ENCODE results near the gene DDX11.
"Not testable (repeated sequence)": the region's sequence is repeated elsewhere in the genome, so short reads cannot be mapped to it uniquely, and the experiment has no call there.

The DDX11 gene

GRCh38 chr12:31105668-31106067 lies 32.0 kb downstream of the DDX11 start:
- DNase-seq (ENCODE audit: low read depth in 1 of 2, low spot score in 1 of 2) = no peak
- Histone ChIP-seq H3K27me3 (ENCODE audit: insufficient read depth, poor library complexity, severe bottlenecking) (no peaks in the 10 kb centered on the region), H3K27ac (replicated peaks) (no peak overlapping the region), H3K4me3 (replicated peaks; ENCODE audit: insufficient read depth, low read length) (no peak overlapping the region)
- TF ChIP-seq POLR2AphosphoS5 (IDR thresholded peaks at IDR 0.05; ENCODE audit: low read depth) (0 out of 2 replicates have a peak, but pooled peaks have one; percentile 20), GABPA (IDR thresholded peaks at IDR 0.05; ENCODE audit: low read depth) (no peak)
- TF ChIP-seq, protein P1, sequence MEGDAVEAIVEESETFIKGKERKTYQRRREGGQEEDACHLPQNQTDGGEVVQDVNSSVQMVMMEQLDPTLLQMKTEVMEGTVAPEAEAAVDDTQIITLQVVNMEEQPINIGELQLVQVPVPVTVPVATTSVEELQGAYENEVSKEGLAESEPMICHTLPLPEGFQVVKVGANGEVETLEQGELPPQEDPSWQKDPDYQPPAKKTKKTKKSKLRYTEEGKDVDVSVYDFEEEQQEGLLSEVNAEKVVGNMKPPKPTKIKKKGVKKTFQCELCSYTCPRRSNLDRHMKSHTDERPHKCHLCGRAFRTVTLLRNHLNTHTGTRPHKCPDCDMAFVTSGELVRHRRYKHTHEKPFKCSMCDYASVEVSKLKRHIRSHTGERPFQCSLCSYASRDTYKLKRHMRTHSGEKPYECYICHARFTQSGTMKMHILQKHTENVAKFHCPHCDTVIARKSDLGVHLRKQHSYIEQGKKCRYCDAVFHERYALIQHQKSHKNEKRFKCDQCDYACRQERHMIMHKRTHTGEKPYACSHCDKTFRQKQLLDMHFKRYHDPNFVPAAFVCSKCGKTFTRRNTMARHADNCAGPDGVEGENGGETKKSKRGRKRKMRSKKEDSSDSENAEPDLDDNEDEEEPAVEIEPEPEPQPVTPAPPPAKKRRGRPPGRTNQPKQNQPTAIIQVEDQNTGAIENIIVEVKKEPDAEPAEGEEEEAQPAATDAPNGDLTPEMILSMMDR (IDR thresholded peaks at IDR 0.05; ENCODE audit: insufficient read depth, low read length) = no peak

DNA sequence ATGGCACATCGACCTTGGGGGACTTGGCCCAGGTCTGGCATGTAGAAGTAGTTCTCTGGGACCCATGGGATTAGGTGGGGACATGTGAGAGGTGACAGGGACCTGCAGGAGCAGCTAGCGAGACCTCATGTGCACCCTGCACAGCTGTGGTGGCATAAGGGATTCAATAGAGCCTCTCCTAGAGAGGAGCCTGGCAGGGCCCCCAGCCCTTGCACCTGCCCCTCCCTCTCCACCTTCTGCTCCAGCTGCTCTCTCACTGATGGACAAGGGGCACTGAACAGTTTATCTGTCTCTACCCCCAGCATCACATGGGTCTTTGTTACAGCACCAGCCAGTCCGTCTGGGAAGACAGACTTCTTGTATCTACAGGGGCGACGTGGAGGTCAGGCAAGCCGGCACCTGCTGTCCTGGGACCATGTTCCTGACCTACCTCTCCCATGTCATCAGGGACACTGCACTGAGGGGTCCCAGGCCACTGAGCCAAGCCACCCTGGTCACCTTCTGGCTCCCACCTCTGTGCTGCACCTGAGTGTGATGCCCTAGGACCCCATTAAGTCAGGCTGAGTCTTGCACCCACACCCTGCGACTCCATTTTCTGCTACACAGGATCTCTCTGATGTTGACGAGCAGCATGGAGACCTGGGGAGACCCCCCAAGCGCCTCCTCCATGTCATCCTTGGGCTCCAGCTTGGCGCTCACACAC lies 32.6 kb downstream of the DDX11 start:
- H3K27ac ChIP-seq (replicated peaks) = no peak overlapping the region
- TF ChIP-seq, protein P1 (IDR thresholded peaks at IDR 0.05; ENCODE audit: insufficient read depth, low read length) = no peak
- TF ChIP-seq SPI1 (IDR thresholded peaks at IDR 0.05; ENCODE audit: borderline replicate concordance, low read depth) (no peak), POLR2AphosphoS5 (IDR thresholded peaks at IDR 0.05; ENCODE audit: low read depth) (no peak), REST (IDR thresholded peaks at IDR 0.05; ENCODE audit: insufficient replicate concordance, low read depth) (no peak), GABPA (IDR thresholded peaks at IDR 0.05; ENCODE audit: low read depth) (no peak)
- no peak for DNase-seq (ENCODE audit: low read depth in 1 of 2, low spot score in 1 of 2)
- H3K27me3 ChIP-seq (ENCODE audit: insufficient read depth, poor library complexity, severe bottlenecking) = no peaks in the 10 kb centered on the region
- no peak overlapping the region for H3K4me3 ChIP-seq (replicated peaks; ENCODE audit: insufficient read depth, low read length)

GRCh38 chr12:31109773-31110172 lies 36.1 kb downstream of the DDX11 start:
- H3K27ac ChIP-seq (replicated peaks); H3K27me3 ChIP-seq (ENCODE audit: insufficient read depth, poor library complexity, severe bottlenecking); DNase-seq (ENCODE audit: low read depth in 1 of 2, low spot score in 1 of 2): not testable (repeated sequence)

DNA sequence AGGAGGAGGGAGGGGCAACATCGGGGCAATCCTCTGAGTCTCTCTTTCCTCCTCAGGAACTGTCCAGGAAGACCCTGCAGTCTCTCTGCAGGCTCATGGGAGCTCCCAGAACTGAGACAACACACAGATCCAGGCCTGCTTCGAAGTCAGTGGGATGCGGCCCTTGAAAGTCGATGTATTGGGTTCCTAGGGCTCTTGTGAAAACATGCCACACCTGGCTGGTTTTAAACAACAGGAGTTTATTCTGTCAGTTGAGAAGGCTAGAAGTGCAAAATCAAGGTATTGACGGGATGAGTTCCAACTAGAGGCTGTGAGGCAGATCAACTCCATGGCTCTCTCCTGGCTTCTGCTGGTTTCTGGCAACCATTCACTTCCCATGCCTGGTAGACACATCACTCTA lies 36.6 kb downstream of the DDX11 start:
- not testable (repeated sequence) for DNase-seq (ENCODE audit: low read depth in 1 of 2, low spot score in 1 of 2); H3K4me3 ChIP-seq (replicated peaks; ENCODE audit: insufficient read depth, low read length); H3K27me3 ChIP-seq (ENCODE audit: insufficient read depth, poor library complexity, severe bottlenecking); H3K27ac ChIP-seq (replicated peaks)

More at GRCh38 chr12:31109773-31110172, 36.1 kb downstream of the DDX11 start:
- not testable (repeated sequence) for H3K4me3 ChIP-seq (replicated peaks; ENCODE audit: insufficient read depth, low read length)

GRCh38 chr12:31115092-31115601 lies 41.5 kb downstream of the DDX11 start:
- H3K27ac ChIP-seq (replicated peaks); DNase-seq (ENCODE audit: low read depth in 1 of 2, low spot score in 1 of 2); H3K27me3 ChIP-seq (ENCODE audit: insufficient read depth, poor library complexity, severe bottlenecking); H3K4me3 ChIP-seq (replicated peaks; ENCODE audit: insufficient read depth, low read length): not testable (repeated sequence)

DNA sequence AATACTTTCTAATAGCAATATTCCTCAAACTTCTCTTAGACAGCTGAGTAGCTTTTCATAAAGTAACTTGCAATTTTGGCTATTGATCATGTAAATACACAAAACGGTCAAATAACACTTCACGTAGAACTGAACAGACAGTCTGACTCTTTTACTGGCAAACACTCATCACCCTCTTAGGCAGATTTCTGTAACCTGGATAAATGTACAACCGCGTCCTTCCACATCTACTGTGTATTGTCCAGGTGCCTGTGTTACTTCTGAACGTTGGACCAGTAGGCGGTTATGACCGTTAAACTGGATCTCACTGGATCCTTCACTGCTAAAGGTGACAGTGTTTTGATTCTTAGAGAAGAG lies 43.2 kb downstream of the DDX11 start:
- not testable (repeated sequence) for H3K4me3 ChIP-seq (replicated peaks; ENCODE audit: insufficient read depth, low read length); H3K27me3 ChIP-seq (ENCODE audit: insufficient read depth, poor library complexity, severe bottlenecking); DNase-seq (ENCODE audit: low read depth in 1 of 2, low spot score in 1 of 2); H3K27ac ChIP-seq (replicated peaks)

Measured in HL-60 (cell line).